Gastroesophageal sphincter (tissue), 4 donors: ENCODE data around the gene EEF2. TPM values are rescaled to one million over a fixed set of nuclear protein-coding genes. Genes with fewer than 3 reads are reported as not detected.

Source experiments
- ATAC-seq: fragments of 150-250 bp; one replicate; pipeline ENCODE4 v1.9.1; 2016; ENCODE audit warnings: mild to moderate bottlenecking, moderate library complexity
- H3K27ac ChIP-seq, 4 donors: fragments of 200-600 bp; sonication (generic) in 3 of 4; 1 replicate in 3 of 4; 2 replicates in 1 of 4; pipeline ENCODE4 v1.5.1; 2016 to 2019
- H3K27me3 ChIP-seq: fragments of 200-600 bp; sonication (generic); one replicate; pipeline ENCODE4 v1.5.1; 2019
- H3K36me3 ChIP-seq, 2 donors: fragments of 200-600 bp; sonication (generic); one replicate each; pipeline ENCODE4 v1.5.1; 2019; ENCODE audit warnings: control low read depth in 1 of 2
- H3K4me1 ChIP-seq, 3 donors: fragments of 200-600 bp; sonication (generic); 1 replicate in 2 of 3; 2 replicates in 1 of 3; pipeline ENCODE4 v1.5.1; 2016 to 2019; ENCODE audit warnings: control low read depth in 2 of 3
- H3K4me3 ChIP-seq, 2 donors: fragments of 200-600 bp; sonication (generic); one replicate each; pipeline ENCODE4 v1.5.1; 2019; ENCODE audit warnings: mild to moderate bottlenecking in 1 of 2, moderate library complexity in 1 of 2
- H3K9me3 ChIP-seq, 3 donors: fragments of 200-600 bp; sonication (generic); one replicate each; pipeline ENCODE4 v1.5.1; 2017 to 2019; ENCODE audit warnings: control low read depth in 2 of 3
- EP300 ChIP-seq: sonication (generic); formaldehyde crosslinking; IDR thresholded peaks from one replicate; pipeline ENCODE4 v1.6.1; 2017; ENCODE audit warnings: antibody characterized with exemption, mild to moderate bottlenecking
- POLR2A ChIP-seq, 2 donors: fragments of 450-650 bp; IDR thresholded peaks; one replicate each; pipeline ENCODE4 v1.6.1; 2017; ENCODE audit warnings: antibody characterized with exemption in 2 of 2, mild to moderate bottlenecking in 2 of 2, moderate library complexity in 1 of 2
- POLR2AphosphoS5 ChIP-seq: sonication (generic); formaldehyde crosslinking; IDR thresholded peaks from one replicate; pipeline ENCODE4 v1.6.1; 2017; ENCODE audit warnings: antibody characterized with exemption
- WGBS, 2 donors: methylation state at CpG; one replicate each; pipeline ENCODE4 v1.1.5; 2018; ENCODE audit warnings: low coverage in 1 of 2; 5-methylcytosine and 5-hydroxymethylcytosine counted together
- total RNA-seq, 4 donors: library from RNA; depleted of rRNA; stranded (reverse); fragments of >200 nt; gene quantifications; one replicate each; pipeline ENCODE4 v1.1.0, GENCODE V29; 2016
- TF ChIP-seq, protein P1 (sequence below), 4 experiments: fragments of 200-600 bp in 2 of 4; fragments of 450-650 bp in 2 of 4; sonication (generic) in 1 of 4; IDR thresholded peaks; one replicate each; pipeline ENCODE4 v1.5.1; 2017 to 2019; ENCODE audit warnings: antibody characterized with exemption in 4 of 4, mild to moderate bottlenecking in 2 of 4, moderate library complexity in 2 of 4

The EEF2 gene
- total RNA-seq, 4 donors from 2014 or later, result 2,212 to 2,463 (median 2,311) TPM

DNA sequence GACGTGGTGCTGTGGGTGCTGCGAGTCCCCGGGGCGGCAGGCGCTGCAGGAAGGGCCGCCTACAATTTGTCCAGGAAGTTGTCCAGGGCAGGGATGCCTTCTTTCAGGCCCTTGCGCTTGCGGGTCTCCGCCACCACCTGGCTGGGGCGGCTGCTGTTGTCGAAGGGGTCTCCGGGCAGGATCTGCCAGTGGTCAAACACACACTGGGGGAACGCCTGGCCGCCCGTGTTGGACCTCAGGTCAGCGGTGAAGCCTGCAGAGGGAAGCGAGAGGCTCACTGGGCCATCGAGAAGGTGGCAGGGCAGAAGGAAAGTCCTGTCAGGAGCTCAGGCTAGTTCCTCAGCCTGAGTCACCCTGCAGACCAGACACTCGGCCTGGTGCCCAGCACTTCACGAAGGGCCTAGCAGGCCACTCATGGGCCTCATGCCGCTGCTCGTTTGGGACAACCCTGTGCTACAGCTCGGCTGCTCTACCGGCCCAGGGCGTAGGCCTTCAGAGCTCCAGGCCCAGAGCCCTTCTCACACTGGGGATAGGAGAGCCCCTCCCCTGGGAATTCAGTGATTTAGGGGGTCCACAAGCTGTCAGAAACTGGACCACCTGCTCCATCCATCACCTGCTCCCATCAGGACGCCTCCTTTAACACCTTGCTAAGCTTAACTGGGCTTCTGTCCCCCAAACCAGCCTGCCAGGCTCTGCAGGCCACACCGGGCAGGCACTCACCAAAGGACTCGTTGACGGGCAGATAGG is 8.6 kb downstream of the EEF2 start:
- H3K4me1 ChIP-seq, result peaks cover 0 to 39% (median 0%) of the 10 kb centered on the region in 3 donors
- TF ChIP-seq EP300, result no peak
- TF ChIP-seq, protein P1, sequence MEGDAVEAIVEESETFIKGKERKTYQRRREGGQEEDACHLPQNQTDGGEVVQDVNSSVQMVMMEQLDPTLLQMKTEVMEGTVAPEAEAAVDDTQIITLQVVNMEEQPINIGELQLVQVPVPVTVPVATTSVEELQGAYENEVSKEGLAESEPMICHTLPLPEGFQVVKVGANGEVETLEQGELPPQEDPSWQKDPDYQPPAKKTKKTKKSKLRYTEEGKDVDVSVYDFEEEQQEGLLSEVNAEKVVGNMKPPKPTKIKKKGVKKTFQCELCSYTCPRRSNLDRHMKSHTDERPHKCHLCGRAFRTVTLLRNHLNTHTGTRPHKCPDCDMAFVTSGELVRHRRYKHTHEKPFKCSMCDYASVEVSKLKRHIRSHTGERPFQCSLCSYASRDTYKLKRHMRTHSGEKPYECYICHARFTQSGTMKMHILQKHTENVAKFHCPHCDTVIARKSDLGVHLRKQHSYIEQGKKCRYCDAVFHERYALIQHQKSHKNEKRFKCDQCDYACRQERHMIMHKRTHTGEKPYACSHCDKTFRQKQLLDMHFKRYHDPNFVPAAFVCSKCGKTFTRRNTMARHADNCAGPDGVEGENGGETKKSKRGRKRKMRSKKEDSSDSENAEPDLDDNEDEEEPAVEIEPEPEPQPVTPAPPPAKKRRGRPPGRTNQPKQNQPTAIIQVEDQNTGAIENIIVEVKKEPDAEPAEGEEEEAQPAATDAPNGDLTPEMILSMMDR (IDR thresholded peaks at IDR 0.05), result no peak
- TF ChIP-seq POLR2AphosphoS5, result peak; percentile 57
- TF ChIP-seq POLR2A (IDR thresholded peaks at IDR 0.05), result no peak
- no peaks in the 10 kb centered on the region for H3K27me3 ChIP-seq
- peak overlapping the region in 3 of 4 donors; percentile 24 to 53 (median 51) for H3K27ac ChIP-seq
- no peak overlapping the region for H3K4me3 ChIP-seq
- peaks cover 4 to 75% of the 10 kb centered on the region in 2 donors for H3K36me3 ChIP-seq
- ATAC-seq, result no peak
- no peaks in the 10 kb centered on the region for H3K9me3 ChIP-seq
- WGBS, 2 donors, result 90 to 100% methylated on average over 1 to 2 of the region's 29 CpGs

DNA sequence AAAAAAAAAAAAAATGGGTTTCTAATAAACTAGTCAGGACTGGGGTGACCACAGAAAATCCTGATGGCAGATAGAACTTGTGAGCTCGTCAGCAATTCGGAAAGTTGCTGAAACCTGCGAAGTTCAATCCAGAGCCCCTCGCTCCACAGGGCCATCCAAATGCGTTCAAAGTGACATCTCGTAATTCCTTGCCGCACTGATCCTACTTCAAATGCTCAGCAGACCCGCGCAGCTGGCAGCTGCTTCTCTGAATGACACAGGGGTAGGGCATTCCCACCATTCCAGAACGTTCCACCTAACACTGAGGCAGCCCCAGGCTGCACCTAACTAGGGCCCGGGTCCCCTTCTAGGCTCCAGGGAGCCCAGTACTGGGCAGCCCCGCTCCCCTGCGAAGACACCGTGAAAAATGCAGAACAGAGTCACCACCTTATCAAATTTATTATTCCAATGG is 9.6 kb downstream of the EEF2 start:
- ATAC-seq, result no peak
- H3K4me3 ChIP-seq, result no peak overlapping the region
- peaks cover 0 to 35% (median 0%) of the 10 kb centered on the region in 3 donors for H3K4me1 ChIP-seq
- no peaks in the 10 kb centered on the region for H3K27me3 ChIP-seq
- peaks cover 2 to 65% of the 10 kb centered on the region in 2 donors for H3K36me3 ChIP-seq
- TF ChIP-seq, protein P1 (IDR thresholded peaks at IDR 0.05), result no peak
- TF ChIP-seq POLR2A (IDR thresholded peaks at IDR 0.05) (no peak), POLR2AphosphoS5 (no peak), EP300 (no peak)
- WGBS, 2 donors, result 77 to 81% methylated on average over 8 to 12 of the region's 14 CpGs
- H3K27ac ChIP-seq, result peak overlapping the region in 2 of 4 donors; percentile 11 to 51
- no peaks in the 10 kb centered on the region for H3K9me3 ChIP-seq

- Histone ChIP-seq H3K4me1 (peaks cover 0 to 32% (median 0%) of the 10 kb centered on the region in 3 donors), H3K27ac (no peak overlapping the region), H3K36me3 (peaks cover 0 to 60% of the 10 kb centered on the region in 2 donors), H3K27me3 (no peaks in the 10 kb centered on the region), H3K4me3 (no peak overlapping the region), H3K9me3 (no peaks in the 10 kb centered on the region)
- ATAC-seq, result no peak
- WGBS, 2 donors, result 68 to 81% methylated on average over 5 to 7 of the region's 8 CpGs
- no peak for TF ChIP-seq EP300
- TF ChIP-seq, protein P1 (IDR thresholded peaks at IDR 0.05), result no peak
- no peak for TF ChIP-seq POLR2A (IDR thresholded peaks at IDR 0.05)
- TF ChIP-seq POLR2AphosphoS5, result no peak
Measured at GRCh38 chr19:3975144-3975543, 10.1 kb downstream of the EEF2 start.

GRCh38 chr19:3970808-3971598 is 14.3 kb downstream of the EEF2 start, which contains the start of gene DAPK3:
Gene DAPK3, minus strand, starts transcription at chr19:3971099. Its CDS starts 1,364 bp downstream, at chr19:3969735.
- TF ChIP-seq POLR2AphosphoS5 (peak; percentile 84), POLR2A (IDR thresholded peaks at IDR 0.05) (peak; percentile 98), EP300 (no peak)
- TF ChIP-seq, protein P1 (IDR thresholded peaks at IDR 0.05), result peak in 2 of 4 experiments; percentile 44 to 46
- peaks cover 0 to 52% (median 31%) of the 10 kb centered on the region in 3 donors for H3K4me1 ChIP-seq
- peak within 1 kb of the TSS; percentile 80 to 100 for H3K4me3 ChIP-seq
- no peaks in the 10 kb centered on the region for H3K27me3 ChIP-seq
- no peaks in the 10 kb centered on the region for H3K9me3 ChIP-seq
- H3K27ac ChIP-seq, result peak within 1 kb of the TSS; percentile 98 to 100 (median 98)
- WGBS, 2 donors, result 0 to 1% methylated on average over 7 to 15 of the region's 73 CpGs
- peak; percentile 90 for ATAC-seq
- peaks cover 0 to 41% of the 10 kb centered on the region in 2 donors for H3K36me3 ChIP-seq
